GM12891 (cell line): Measurements from ENCODE around the gene PPP1R13B.

ENCODE experiments used
- DNase-seq: peaks from one replicate; pipeline ENCODE4 v3.0.0; 2011; ENCODE audit warnings: low spot score; ENCODE audit not compliant: insufficient read length
- FAIRE-seq: peaks from 2 replicates; lab custom pipeline; 2011; peaks lifted over from hg19 to GRCh38; lab: Jason Lieb, UNC
- PAX5 ChIP-seq: IDR thresholded peaks from 2 replicates; pipeline ENCODE4 v1.6.1; 2011; ENCODE audit warnings: low read length, moderate library complexity, mild to moderate bottlenecking; ENCODE audit not compliant: insufficient read depth, severe bottlenecking
- POLR2A ChIP-seq: IDR thresholded peaks from 2 replicates; pipeline ENCODE4 v1.6.1; 2011; ENCODE audit warnings: low read depth, low read length, control low read depth
- POLR2AphosphoS5 ChIP-seq: IDR thresholded peaks from 2 replicates; pipeline ENCODE4 v1.6.1; 2011; ENCODE audit warnings: low read depth, low read length, control low read depth
- POU2F2 ChIP-seq: IDR thresholded peaks from 2 replicates; pipeline ENCODE4 v1.6.1; 2011; ENCODE audit warnings: low read depth, mild to moderate bottlenecking, control low read depth, low read length, moderate library complexity
- SPI1 ChIP-seq: IDR thresholded peaks from 2 replicates; pipeline ENCODE4 v1.6.1; 2011; ENCODE audit warnings: low read depth, low read length, control low read depth
- TAF1 ChIP-seq: IDR thresholded peaks from 2 replicates; pipeline ENCODE4 v1.6.1; 2011; ENCODE audit warnings: low read depth, low read length, control low read depth

The PPP1R13B gene

DNA sequence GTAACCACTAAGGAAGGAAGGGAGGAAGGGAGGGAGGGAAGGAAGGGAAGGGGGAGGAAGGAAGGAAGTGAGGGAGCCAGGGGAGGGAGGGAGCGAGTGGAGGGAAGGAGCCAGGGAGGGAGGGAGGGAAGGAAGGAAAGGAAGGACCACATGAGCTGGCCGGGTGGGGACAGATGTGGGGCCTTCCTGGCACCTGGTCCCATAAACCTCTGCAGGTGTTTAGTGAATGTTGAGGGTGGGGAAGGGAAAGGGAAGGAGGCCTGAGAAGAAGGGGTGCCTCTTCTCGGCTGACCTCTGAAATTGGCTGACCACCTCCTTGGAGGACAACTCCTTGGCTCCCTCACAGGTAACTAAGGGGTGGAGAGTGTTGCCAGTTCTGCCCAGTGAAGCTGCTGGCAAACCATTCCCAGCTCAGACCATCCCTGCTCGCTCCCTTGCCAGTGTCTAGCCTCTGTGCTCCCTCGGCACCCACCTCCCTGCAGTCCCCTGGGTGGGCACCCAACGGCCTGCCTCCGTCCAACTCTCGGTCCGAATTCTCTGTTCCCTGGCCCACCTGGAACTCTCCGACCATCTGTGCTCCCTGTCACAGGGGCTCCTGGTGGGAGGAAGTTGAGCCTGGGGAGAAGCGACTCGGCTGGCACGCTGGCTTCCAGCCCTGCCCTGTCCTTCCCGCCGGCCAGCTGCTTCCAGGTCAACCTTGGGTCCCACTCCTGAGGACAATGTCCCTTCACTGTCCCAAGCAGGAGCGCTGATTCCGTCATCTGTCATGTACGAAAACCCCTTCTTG, 12.2 kb upstream of the PPP1R13B start:
- no peak for DNase-seq
- TF ChIP-seq POU2F2 (no peak), TAF1 (no peak), POLR2AphosphoS5 (no peak), SPI1 (no peak), PAX5 (no peak), POLR2A (no peak)
- FAIRE-seq = no peak

DNA sequence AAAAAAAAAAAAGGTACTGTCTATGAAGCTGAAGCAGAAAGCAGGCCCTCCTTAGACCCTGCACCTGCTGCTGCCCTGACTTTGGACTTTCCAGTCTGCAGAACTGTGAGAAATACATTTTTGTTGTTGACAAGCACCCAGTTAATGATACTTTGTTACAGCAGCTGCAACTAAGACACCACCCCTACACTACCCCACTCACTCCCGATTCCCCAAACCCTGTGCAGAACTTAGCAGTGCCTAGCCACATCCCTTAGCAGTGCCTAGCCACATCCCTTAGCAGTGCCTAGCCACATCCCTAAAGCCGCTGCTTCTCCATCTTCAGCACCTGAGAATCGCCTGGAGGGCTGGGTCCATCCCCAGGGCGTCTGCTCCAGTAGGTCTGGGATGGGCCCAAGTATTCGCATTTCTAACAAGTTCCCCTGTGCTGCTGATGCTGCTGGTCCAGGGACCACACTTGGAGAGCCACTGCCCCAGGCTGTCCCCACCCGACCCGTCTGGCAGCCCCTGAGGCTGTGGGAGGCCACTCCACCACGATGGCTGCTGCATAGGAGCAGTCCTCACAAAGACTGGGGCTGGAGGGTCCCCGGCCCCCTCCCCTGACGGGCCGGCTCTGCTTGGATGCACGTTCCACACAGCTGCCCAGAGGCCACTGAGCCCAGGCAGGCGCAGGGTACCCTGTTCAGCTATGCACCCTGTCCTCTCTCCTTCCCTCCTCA, 10.8 kb upstream of the PPP1R13B start:
- DNase-seq (no peak), FAIRE-seq (no peak)
- no peak for TF ChIP-seq POLR2AphosphoS5
- TF ChIP-seq POLR2A = no peak
- no peak for TF ChIP-seq TAF1
- TF ChIP-seq PAX5 = no peak
- no peak for TF ChIP-seq SPI1
- TF ChIP-seq POU2F2 = no peak

DNA sequence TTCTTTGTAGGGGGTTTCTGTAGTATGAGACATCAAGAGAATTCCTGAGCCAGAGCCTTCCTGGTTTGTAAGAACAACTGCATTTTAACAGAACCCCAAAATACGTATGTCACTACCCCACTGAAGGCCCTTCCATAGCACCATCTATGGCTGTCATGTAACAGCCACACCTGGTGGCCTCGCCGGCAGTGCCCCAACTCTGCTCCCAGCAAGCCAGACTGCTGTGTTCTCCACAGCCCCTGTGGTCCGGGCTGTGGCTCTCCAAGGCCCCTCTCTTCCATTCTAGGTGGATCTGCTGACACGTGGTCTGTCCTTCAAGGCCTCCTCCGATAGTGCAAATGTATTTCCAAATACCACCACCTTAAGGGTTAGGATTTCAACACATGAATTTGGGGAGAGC, 9.9 kb upstream of the PPP1R13B start:
- FAIRE-seq (no peak), DNase-seq (no peak)
- TF ChIP-seq PAX5 = no peak
- TF ChIP-seq TAF1 = no peak
- no peak for TF ChIP-seq POLR2A
- TF ChIP-seq POLR2AphosphoS5 = no peak
- TF ChIP-seq SPI1 = no peak
- no peak for TF ChIP-seq POU2F2

DNA sequence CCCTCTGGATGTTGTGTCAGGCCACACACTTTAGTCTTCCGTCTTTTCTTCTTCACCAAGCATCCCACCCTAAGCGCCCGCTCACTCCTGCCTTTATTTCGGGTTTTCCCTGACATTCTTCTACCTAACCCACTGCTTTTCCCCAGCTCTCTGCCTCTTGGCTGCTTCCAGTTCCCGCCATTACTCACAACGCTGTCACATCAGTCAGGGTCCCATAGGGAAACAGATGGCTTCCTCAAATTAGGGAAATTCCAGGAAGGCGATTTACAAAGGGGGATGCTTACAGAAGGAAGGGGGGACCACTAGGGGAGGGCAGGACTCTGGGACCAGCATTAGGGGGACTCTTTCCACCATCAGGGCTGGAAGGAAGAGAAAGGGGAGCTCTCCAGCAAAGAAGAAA, 9.2 kb upstream of the PPP1R13B start:
- DNase-seq (no peak), FAIRE-seq (no peak)
- TF ChIP-seq SPI1 = no peak
- TF ChIP-seq PAX5 = no peak
- TF ChIP-seq TAF1 = no peak
- TF ChIP-seq POLR2A = no peak
- TF ChIP-seq POLR2AphosphoS5 = no peak
- no peak for TF ChIP-seq POU2F2

DNA sequence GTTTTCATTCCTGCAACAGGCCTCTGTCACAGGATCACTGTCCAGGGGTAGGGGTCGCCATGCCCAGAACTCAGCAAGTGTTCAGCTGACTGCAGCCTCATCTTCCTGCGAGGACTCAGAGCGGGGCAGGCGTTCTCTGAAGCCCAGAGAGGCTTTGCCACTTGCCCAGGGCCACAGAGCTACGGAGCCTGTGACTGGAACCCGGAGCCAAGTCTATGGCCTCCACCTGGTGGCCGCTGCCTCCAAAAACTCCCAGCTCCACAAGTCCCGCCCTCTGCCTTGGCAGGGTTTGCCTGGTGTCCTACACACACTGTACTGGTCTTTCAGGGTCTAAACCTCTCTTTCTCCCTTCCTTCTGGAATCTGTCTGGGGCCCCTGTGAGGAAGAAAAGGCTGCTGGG, 8.7 kb upstream of the PPP1R13B start:
- DNase-seq (no peak), FAIRE-seq (no peak)
- no peak for TF ChIP-seq POLR2A

DNA sequence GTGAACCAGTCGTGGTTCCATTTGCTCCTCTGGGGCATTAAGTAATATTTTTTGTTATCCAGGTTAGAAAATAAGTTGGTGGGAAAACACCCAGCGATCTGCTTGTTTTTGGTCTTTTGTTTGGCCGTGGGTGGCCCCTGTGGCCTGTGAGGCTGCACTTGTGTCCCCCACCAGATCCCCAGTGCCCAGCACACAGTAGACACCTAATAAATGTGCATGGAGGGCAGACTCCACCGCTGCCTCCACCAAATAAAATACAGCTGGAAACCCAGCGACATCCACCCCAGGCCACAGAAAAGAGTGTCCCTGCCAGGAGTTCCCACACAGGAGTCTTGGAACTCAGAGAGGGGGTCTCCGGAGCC, 8.3 kb upstream of the PPP1R13B start:
- FAIRE-seq (no peak), DNase-seq (no peak)
- TF ChIP-seq TAF1 (no peak), POLR2A (no peak), POU2F2 (no peak), SPI1 (no peak), PAX5 (no peak), POLR2AphosphoS5 (no peak)

GRCh38 chr14:103854822-103855733, 7.7 kb upstream of the PPP1R13B start:
- FAIRE-seq (no peak), DNase-seq (no peak)
- TF ChIP-seq PAX5 (no peak), POU2F2 (no peak), POLR2A (no peak), POLR2AphosphoS5 (no peak), TAF1 (no peak)

- FAIRE-seq (no peak), DNase-seq (no peak)
- TF ChIP-seq POLR2A = no peak
- no peak for TF ChIP-seq TAF1
- no peak for TF ChIP-seq SPI1
- no peak for TF ChIP-seq POU2F2
- TF ChIP-seq POLR2AphosphoS5 = no peak
- no peak for TF ChIP-seq PAX5
Observed at GRCh38 chr14:103854017-103854808, 6.8 kb upstream of the PPP1R13B start.

GRCh38 chr14:103849151-103849886, 1.9 kb upstream of the PPP1R13B start:
- FAIRE-seq (no peak), DNase-seq (no peak)
- no peak for TF ChIP-seq POU2F2
- TF ChIP-seq SPI1 = no peak
- TF ChIP-seq PAX5 = no peak
- no peak for TF ChIP-seq POLR2A
- TF ChIP-seq TAF1 = no peak
- no peak for TF ChIP-seq POLR2AphosphoS5
